Parathyroid adenoma (tissue), 2 donors: ENCODE measurements around the gene COMMD7.
A peak's percentile ranks its signal among the peaks of the same experiment; 100 is the strongest.

Experiments used
- H2AFZ ChIP-seq: fragments of 300-600 bp; sonication (generic); one replicate; pipeline ENCODE4 v1.7.0; 2017; ENCODE audit warnings: antibody characterized with exemption, mild to moderate bottlenecking
- H3K27ac ChIP-seq: fragments of 300-600 bp; sonication (generic); one replicate; pipeline ENCODE4 v1.7.0; 2017
- H3K27me3 ChIP-seq: fragments of 300-600 bp; sonication (generic); one replicate; pipeline ENCODE4 v1.7.0; 2017; ENCODE audit warnings: low read length; ENCODE audit not compliant: control insufficient read depth, insufficient read depth
- H3K36me3 ChIP-seq: fragments of 300-600 bp; sonication (generic); one replicate; pipeline ENCODE4 v1.7.0; 2017; ENCODE audit warnings: low read length; ENCODE audit not compliant: control insufficient read depth, insufficient read depth
- H3K4me1 ChIP-seq: fragments of 300-600 bp; sonication (generic); one replicate; pipeline ENCODE4 v1.7.0; 2017; ENCODE audit warnings: control low read depth
- H3K4me2 ChIP-seq: fragments of 300-600 bp; sonication (generic); one replicate; pipeline ENCODE4 v1.7.0; 2017; ENCODE audit warnings: low read length
- H3K4me3 ChIP-seq: fragments of 300-600 bp; sonication (generic); one replicate; pipeline ENCODE4 v1.7.0; 2017; ENCODE audit warnings: low read depth, low read length
- H3K79me2 ChIP-seq: fragments of 300-600 bp; sonication (generic); one replicate; pipeline ENCODE4 v1.7.0; 2017; ENCODE audit warnings: control low read depth
- H3K9ac ChIP-seq: fragments of 300-600 bp; sonication (generic); one replicate; pipeline ENCODE4 v1.7.0; 2017; ENCODE audit warnings: mild to moderate bottlenecking
- H3K9me3 ChIP-seq: fragments of 300-600 bp; sonication (generic); one replicate; pipeline ENCODE4 v1.7.0; 2017; ENCODE audit warnings: low read length; ENCODE audit not compliant: control insufficient read depth
- TF ChIP-seq, protein P1 (sequence below): fragments of 300-600 bp; sonication (generic); IDR thresholded peaks from one replicate; pipeline ENCODE4 v1.7.0; 2017; ENCODE audit warnings: antibody characterized with exemption, mild to moderate bottlenecking
- donor health status: primary hyperparathyroidism.

The COMMD7 gene

DNA sequence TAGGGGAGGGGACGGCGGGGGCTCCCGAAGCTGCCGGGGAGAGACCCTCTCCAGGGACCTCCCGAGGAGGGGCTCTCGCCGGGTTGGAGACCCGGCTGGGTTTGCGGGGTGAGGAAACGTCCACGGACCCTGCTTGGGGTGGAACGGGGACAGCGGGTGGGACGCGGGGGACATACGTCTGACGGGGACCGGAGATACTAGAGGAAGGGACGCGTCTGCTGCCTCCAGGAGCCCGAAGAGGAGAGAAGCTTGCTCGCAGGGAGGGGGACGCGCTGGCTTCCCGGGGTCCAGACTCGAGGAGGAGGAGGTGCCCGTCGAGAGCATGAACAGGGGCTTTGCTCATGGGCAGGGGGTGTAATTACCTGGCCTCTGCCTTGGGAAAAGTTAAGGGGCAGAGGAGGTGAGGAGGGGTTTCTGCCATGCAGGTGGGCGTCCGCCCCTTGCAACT lies 19.5 kb upstream of the COMMD7 start:
- H3K79me2 ChIP-seq: no peaks in the 10 kb centered on the region
- no peaks in the 10 kb centered on the region for H3K36me3 ChIP-seq
- peak overlapping the region; percentile 100 for H2AFZ ChIP-seq
- peaks cover 7% of the 10 kb centered on the region for H3K4me1 ChIP-seq
- no peak overlapping the region for H3K27ac ChIP-seq
- H3K4me3 ChIP-seq: peak overlapping the region; percentile 78
- peak overlapping the region; percentile 61 for H3K9ac ChIP-seq
- H3K27me3 ChIP-seq: no peaks in the 10 kb centered on the region
- TF ChIP-seq, protein P1, sequence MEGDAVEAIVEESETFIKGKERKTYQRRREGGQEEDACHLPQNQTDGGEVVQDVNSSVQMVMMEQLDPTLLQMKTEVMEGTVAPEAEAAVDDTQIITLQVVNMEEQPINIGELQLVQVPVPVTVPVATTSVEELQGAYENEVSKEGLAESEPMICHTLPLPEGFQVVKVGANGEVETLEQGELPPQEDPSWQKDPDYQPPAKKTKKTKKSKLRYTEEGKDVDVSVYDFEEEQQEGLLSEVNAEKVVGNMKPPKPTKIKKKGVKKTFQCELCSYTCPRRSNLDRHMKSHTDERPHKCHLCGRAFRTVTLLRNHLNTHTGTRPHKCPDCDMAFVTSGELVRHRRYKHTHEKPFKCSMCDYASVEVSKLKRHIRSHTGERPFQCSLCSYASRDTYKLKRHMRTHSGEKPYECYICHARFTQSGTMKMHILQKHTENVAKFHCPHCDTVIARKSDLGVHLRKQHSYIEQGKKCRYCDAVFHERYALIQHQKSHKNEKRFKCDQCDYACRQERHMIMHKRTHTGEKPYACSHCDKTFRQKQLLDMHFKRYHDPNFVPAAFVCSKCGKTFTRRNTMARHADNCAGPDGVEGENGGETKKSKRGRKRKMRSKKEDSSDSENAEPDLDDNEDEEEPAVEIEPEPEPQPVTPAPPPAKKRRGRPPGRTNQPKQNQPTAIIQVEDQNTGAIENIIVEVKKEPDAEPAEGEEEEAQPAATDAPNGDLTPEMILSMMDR: no peak
- peak overlapping the region; percentile 99 for H3K4me2 ChIP-seq
- no peaks in the 10 kb centered on the region for H3K9me3 ChIP-seq

DNA sequence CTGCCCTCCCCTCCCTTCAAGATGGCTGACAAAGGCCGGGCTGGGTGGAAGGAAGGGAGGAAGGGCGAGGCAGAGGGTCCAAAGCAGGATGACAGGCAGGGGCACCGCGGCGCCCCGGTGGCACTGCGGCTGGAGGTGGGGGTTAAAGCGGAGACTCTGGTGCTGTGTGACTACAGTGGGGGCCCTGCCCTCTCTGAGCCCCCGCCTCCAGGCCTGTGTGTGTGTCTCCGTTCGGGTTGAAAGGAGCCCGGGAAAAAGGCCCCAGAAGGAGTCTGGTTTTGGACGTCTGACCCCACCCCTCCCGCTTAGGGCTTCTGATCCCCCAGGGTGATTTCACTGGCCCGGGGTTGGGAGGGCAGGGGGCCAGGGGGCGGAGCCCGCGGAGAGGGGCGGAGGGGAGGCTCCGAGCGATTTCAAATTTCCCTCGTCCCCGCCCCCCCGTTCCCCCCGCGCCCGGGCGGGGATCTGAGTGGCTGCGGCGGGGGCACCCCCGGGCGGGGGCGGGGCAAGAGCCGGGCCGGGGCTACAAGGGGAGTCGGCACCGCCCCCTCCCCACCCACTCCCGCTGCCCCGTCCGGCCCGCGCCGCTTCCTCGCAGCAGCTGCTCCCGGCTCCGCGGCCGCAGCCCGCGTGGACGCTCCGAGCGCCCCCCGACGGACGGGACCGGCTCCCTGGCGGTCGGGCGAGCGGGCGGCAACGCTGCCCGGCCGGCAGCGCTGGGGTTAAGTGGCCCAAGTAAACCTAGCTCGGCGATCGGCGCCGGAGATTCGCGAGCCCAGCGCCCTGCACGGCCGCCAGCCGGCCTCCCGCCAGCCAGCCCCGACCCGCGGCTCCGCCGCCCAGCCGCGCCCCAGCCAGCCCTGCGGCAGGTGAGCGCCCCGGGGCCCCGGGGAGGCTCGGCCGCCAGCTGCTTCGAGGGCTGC lies 18.8 kb upstream of the COMMD7 start, which contains the start of gene DNMT3B:
DNMT3B (plus strand) TSS at position 555 of the 923 bp plus-strand sequence. CDS start 17,939 bp downstream, outside the sequence.
- H3K27ac ChIP-seq: no peak within 1 kb of the TSS
- TF ChIP-seq, protein P1: no peak
- no peaks in the 10 kb centered on the region for H3K36me3 ChIP-seq

DNA sequence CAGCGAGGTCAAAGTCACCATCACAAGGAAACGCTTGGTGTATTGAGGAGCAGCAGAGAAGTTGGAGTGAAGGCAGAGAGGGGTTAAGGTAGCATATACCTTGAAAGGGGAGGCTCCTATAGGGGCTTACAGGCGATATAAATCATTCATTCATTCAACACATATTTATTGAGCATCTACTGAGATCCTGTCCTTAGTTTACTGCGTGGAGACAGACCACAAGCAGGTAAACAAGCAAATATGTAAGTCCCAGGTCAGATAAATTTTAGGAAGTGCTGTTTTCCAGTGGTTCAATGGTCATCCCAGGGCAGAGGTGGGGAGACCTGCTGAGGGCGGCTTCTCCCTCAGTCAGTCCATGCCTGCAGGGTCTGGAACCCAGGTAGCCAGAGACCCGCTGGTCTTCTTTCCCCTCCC lies 18.2 kb upstream of the COMMD7 start:
- Histone ChIP-seq H2AFZ (peak overlapping the region; percentile 83), H3K9ac (no peak overlapping the region), H3K27ac (no peak overlapping the region), H3K9me3 (no peaks in the 10 kb centered on the region), H3K4me2 (peak overlapping the region; percentile 52), H3K4me3 (no peak overlapping the region), H3K36me3 (no peaks in the 10 kb centered on the region), H3K27me3 (no peaks in the 10 kb centered on the region), H3K79me2 (no peaks in the 10 kb centered on the region), H3K4me1 (peaks cover 7% of the 10 kb centered on the region)
- TF ChIP-seq, protein P1: no peak

More for the DNA sequence above, 18.8 kb upstream of the COMMD7 start, which contains the start of gene DNMT3B:
- peaks cover 7% of the 10 kb centered on the region for H3K4me1 ChIP-seq
- H3K27me3 ChIP-seq: no peaks in the 10 kb centered on the region
- no peaks in the 10 kb centered on the region for H3K9me3 ChIP-seq
- peak within 1 kb of the TSS; percentile 99 for H3K4me2 ChIP-seq
- H3K9ac ChIP-seq: peak within 1 kb of the TSS; percentile 61
- H3K79me2 ChIP-seq: no peaks in the 10 kb centered on the region
- peak within 1 kb of the TSS; percentile 78 for H3K4me3 ChIP-seq
- peak within 1 kb of the TSS; percentile 100 for H2AFZ ChIP-seq

DNA sequence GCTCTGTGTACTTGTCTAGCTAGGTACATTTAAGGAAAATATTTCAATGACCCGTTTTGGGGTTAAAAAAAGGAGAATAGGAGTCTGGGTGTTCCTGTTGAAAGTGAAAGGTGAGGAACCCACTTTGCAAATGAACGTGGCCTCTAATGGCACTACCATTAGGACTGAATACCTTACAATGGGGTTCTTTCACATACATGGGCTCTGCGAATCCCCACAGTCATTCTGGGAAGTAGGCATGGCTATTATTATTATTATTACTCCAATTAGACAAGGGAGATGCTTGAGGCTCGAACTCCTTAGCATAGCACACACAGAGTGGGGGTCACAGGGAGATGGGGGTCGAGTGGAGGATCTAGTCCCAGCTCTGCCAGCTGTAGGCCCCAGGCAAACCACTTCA lies 12.9 kb upstream of the COMMD7 start:
- Histone ChIP-seq H3K9me3 (no peaks in the 10 kb centered on the region), H3K36me3 (no peaks in the 10 kb centered on the region), H2AFZ (no peak overlapping the region), H3K4me2 (no peak overlapping the region), H3K79me2 (no peaks in the 10 kb centered on the region), H3K4me1 (no peaks in the 10 kb centered on the region), H3K27ac (no peak overlapping the region), H3K27me3 (no peaks in the 10 kb centered on the region), H3K4me3 (no peak overlapping the region), H3K9ac (no peak overlapping the region)
- TF ChIP-seq, protein P1: no peak
